Measurements from ENCODE around the gene KMT5C. TPM values are rescaled to one million over a fixed set of nuclear protein-coding genes. Genes with fewer than 3 reads are reported as not detected.

Gene KMT5C
- polyA plus RNA-seq, 3 donors = 0.89 to 26.9 (median 1.5) TPM

DNA sequence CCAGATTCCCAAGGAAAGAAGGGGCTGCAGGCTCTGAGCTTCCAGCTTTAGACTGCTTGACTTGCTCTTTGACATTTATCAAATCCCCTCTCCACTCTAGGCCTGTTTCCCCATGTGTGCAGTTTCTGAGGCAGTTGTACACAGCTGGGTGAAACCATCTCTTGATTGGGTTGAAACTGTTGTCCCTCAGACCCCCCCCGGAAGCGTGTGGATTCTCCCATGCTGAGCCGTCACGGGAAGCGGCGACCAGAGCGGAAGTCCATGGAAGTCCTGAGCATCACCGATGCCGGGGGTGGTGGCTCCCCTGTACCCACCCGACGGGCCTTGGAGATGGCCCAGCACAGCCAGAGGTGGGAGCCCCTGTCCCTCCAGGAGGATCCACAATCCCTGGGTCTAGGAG lies 36.2 kb upstream of the KMT5C start:
- Histone ChIP-seq H3K27me3 (ENCODE audit: control insufficient read depth in 2 of 2, insufficient read depth in 2 of 2, low read length in 2 of 2) (no peaks in the 10 kb centered on the region), H3K36me3 (replicated peaks in 1 of 2; ENCODE audit: control insufficient read depth in 1 of 2, insufficient read depth in 2 of 2, low read length in 2 of 2) (no peaks in the 10 kb centered on the region), H3K4me3 (replicated peaks in 1 of 3; ENCODE audit: low read depth in 2 of 3, low read length in 3 of 3) (no peak overlapping the region), H3K9ac (ENCODE audit: insufficient read depth, low read length, poor library complexity, severe bottlenecking) (no peak overlapping the region), H2AFZ (ENCODE audit: insufficient read depth, low read depth, low read length, poor library complexity, severe bottlenecking) (no peak overlapping the region), H3K4me1 (ENCODE audit: control insufficient read depth in 1 of 2, insufficient read depth in 2 of 2, low read length in 2 of 2) (peaks cover 10 to 12% of the 10 kb centered on the region in 2 donors), H3K4me2 (replicated peaks; ENCODE audit: extremely low read depth, low read length, poor library complexity, severe bottlenecking) (no peak overlapping the region), H3K27ac (ENCODE audit: low read depth in 1 of 2, low read length in 2 of 2) (no peak overlapping the region), H3K79me2 (ENCODE audit: insufficient read depth, low read length) (no peaks in the 10 kb centered on the region), H3K9me3 (replicated peaks in 1 of 2; ENCODE audit: control insufficient read depth in 1 of 2, insufficient read depth in 1 of 2, low read length in 2 of 2) (no peaks in the 10 kb centered on the region), H4K20me1 (ENCODE audit: insufficient read depth, low read length) (no peaks in the 10 kb centered on the region)
- Mint-ChIP-seq H3K27me3 (ENCODE audit: low read depth in 3 of 3) (peaks cover 0 to 11% (median 4%) of the 10 kb centered on the region in 3 donors), H3K4me3 (no peak overlapping the region), H3K36me3 (no peaks in the 10 kb centered on the region), H3K27ac (no peak overlapping the region), H3K4me1 (peaks cover 13% of the 10 kb centered on the region), H3K9me3 (peaks cover 0 to 2% (median 0%) of the 10 kb centered on the region in 7 donors)
- TF ChIP-seq, protein P1, sequence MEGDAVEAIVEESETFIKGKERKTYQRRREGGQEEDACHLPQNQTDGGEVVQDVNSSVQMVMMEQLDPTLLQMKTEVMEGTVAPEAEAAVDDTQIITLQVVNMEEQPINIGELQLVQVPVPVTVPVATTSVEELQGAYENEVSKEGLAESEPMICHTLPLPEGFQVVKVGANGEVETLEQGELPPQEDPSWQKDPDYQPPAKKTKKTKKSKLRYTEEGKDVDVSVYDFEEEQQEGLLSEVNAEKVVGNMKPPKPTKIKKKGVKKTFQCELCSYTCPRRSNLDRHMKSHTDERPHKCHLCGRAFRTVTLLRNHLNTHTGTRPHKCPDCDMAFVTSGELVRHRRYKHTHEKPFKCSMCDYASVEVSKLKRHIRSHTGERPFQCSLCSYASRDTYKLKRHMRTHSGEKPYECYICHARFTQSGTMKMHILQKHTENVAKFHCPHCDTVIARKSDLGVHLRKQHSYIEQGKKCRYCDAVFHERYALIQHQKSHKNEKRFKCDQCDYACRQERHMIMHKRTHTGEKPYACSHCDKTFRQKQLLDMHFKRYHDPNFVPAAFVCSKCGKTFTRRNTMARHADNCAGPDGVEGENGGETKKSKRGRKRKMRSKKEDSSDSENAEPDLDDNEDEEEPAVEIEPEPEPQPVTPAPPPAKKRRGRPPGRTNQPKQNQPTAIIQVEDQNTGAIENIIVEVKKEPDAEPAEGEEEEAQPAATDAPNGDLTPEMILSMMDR (IDR thresholded peaks at IDR 0.05) = no peak
- WGBS (ENCODE audit: insufficient coverage) = over 99% methylated on average over 11 of the region's 11 CpGs
- DNase-seq = no peak
- intact Hi-C loops (cut with micrococcal nuclease) = loop anchor here (5.0 kb wide), 3 partner anchors 34 to 84 kb away; partner anchors contain the start of genes KMT5C (in 2 of the 2), RPL28 (in 1 of the 2) and TMEM238 (in 1 of the 2)

DNA sequence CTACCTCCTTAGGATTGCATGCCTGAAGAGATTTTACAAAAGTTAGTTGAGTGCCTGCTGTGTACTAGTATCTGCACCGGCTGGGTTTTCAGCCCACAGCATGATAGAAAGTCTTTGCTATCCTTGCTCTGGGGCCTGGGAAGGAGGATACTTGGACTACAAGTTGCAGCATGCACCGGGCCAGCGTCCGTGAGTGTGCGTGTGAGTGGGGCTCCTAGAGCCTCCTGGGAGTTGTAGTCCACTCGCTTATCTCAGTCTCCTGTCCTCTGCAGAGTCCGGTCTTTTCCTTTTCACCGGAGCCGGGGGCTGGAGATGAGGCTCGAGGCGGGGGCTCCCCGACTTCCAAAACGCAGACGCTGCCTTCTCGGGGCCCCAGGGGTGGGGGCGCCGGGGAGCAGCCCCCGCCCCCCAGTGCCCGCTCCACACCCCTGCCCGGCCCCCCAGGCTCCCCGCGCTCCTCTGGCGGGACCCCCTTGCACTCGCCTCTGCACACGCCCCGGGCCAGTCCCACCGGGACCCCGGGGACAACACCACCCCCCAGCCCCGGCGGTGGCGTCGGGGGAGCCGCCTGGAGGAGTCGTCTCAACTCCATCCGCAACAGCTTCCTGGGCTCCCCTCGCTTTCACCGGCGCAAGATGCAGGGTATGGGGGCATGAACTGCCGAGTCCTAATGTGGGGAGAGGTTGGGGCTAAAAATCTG lies 35.2 kb upstream of the KMT5C start:
- Mint-ChIP-seq H3K27me3 (ENCODE audit: low read depth in 3 of 3) (peaks cover under 1 to 7% (median 2%) of the 10 kb centered on the region in 3 donors), H3K4me3 (no peak overlapping the region), H3K9me3 (peaks cover 0 to 7% (median 2%) of the 10 kb centered on the region in 7 donors), H3K36me3 (no peaks in the 10 kb centered on the region), H3K27ac (peak overlapping the region in 2 of 7 donors; percentile 6 to 30), H3K4me1 (peaks cover 13% of the 10 kb centered on the region)
- Histone ChIP-seq H3K79me2 (ENCODE audit: insufficient read depth, low read length) (no peaks in the 10 kb centered on the region), H3K27ac (ENCODE audit: low read depth in 1 of 2, low read length in 2 of 2) (no peak overlapping the region), H3K36me3 (replicated peaks in 1 of 2; ENCODE audit: control insufficient read depth in 1 of 2, insufficient read depth in 2 of 2, low read length in 2 of 2) (no peaks in the 10 kb centered on the region), H3K4me2 (replicated peaks; ENCODE audit: extremely low read depth, low read length, poor library complexity, severe bottlenecking) (no peak overlapping the region), H4K20me1 (ENCODE audit: insufficient read depth, low read length) (no peaks in the 10 kb centered on the region), H3K4me3 (replicated peaks in 1 of 3; ENCODE audit: low read depth in 2 of 3, low read length in 3 of 3) (no peak overlapping the region), H3K9me3 (replicated peaks in 1 of 2; ENCODE audit: control insufficient read depth in 1 of 2, insufficient read depth in 1 of 2, low read length in 2 of 2) (peaks cover 0 to 6% of the 10 kb centered on the region in 2 donors), H3K9ac (ENCODE audit: insufficient read depth, low read length, poor library complexity, severe bottlenecking) (no peak overlapping the region), H2AFZ (ENCODE audit: insufficient read depth, low read depth, low read length, poor library complexity, severe bottlenecking) (no peak overlapping the region), H3K4me1 (ENCODE audit: control insufficient read depth in 1 of 2, insufficient read depth in 2 of 2, low read length in 2 of 2) (peaks cover 10 to 12% of the 10 kb centered on the region in 2 donors), H3K27me3 (ENCODE audit: control insufficient read depth in 2 of 2, insufficient read depth in 2 of 2, low read length in 2 of 2) (no peaks in the 10 kb centered on the region)
- peak in 1 of 3 donors; percentile 7 for DNase-seq
- TF ChIP-seq, protein P1 (IDR thresholded peaks at IDR 0.05) = no peak
- WGBS (ENCODE audit: insufficient coverage) = 96% methylated on average over 35 of the region's 39 CpGs
- intact Hi-C loops (cut with micrococcal nuclease) = loop anchor here (5.0 kb wide), 3 partner anchors 33 to 83 kb away; partner anchors contain the start of genes KMT5C (in 2 of the 2), RPL28 (in 1 of the 2) and TMEM238 (in 1 of the 2)
